ENCODE measurements around the gene SYNC. TPM values are rescaled to one million over a fixed set of nuclear protein-coding genes. Genes with fewer than 3 reads are reported as not detected.

SYNC gene
- total and polyA plus RNA-seq, 9 of the 15 experiments (the other 6 are each of a cell fraction or from before 2014, with no cell fraction given), result 0.49 to 1.1 (median 0.87) TPM

DNA sequence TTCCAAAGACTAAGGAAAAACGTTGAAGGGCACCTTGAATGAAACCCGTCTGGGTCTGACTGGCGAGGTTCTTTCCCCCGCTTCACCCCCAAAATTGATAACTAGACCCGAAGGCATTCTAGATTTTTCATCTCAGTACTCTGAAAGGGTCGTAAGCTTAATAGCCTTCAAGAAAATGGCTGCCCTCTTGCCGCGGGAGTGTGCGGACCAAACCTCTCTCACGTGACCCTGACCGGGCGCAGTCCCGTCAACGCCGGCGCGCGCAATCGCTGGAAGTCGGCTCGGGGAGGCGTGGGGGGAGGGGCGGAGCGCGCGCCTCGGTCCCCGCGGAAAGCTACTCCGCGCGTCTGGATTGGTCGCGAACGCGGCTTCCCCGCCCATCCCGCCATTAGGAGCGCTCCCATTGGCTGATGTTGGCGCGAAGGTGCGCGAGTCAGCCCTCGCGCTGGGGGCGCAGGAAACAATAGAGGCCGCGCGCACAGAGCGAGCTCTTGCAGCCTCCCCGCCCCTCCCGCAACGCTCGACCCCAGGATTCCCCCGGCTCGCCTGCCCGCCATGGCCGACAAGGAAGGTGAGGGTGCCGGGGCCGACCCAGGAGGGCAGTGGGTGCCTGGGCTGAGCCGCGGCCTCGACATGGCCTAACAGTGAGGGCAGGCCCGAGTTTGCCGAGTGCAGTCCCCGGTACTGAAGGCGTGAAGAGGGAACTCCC lies 51.7 kb downstream of the SYNC start, which contains the start of gene RBBP4 (continued):
- TF ChIP-seq, protein P1, sequence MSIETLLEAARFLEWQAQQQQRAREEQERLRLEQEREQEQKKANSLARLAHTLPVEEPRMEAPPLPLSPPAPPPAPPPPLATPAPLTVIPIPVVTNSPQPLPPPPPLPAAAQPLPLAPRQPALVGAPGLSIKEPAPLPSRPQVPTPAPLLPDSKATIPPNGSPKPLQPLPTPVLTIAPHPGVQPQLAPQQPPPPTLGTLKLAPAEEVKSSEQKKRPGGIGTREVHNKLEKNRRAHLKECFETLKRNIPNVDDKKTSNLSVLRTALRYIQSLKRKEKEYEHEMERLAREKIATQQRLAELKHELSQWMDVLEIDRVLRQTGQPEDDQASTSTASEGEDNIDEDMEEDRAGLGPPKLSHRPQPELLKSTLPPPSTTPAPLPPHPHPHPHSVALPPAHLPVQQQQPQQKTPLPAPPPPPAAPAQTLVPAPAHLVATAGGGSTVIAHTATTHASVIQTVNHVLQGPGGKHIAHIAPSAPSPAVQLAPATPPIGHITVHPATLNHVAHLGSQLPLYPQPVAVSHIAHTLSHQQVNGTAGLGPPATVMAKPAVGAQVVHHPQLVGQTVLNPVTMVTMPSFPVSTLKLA (conservative IDR thresholded peaks at IDR 0.05), result peak; percentile 88 to 93
- TF ChIP-seq CHD2 (IDR thresholded peaks at IDR 0.05; ENCODE audit: low read depth, low read length), result peak; percentile 95
- peak; percentile 83 to 92; a peak in 3 of 4 replicates for TF ChIP-seq ARNT (IDR thresholded peaks at IDR 0.05)
- TF ChIP-seq PRMT5 (CRISPR knock-in tag; IDR thresholded peaks at IDR 0.05), result peak; percentile 69; the same call in 1 of the 2 replicates
- TF ChIP-seq, protein P2, sequence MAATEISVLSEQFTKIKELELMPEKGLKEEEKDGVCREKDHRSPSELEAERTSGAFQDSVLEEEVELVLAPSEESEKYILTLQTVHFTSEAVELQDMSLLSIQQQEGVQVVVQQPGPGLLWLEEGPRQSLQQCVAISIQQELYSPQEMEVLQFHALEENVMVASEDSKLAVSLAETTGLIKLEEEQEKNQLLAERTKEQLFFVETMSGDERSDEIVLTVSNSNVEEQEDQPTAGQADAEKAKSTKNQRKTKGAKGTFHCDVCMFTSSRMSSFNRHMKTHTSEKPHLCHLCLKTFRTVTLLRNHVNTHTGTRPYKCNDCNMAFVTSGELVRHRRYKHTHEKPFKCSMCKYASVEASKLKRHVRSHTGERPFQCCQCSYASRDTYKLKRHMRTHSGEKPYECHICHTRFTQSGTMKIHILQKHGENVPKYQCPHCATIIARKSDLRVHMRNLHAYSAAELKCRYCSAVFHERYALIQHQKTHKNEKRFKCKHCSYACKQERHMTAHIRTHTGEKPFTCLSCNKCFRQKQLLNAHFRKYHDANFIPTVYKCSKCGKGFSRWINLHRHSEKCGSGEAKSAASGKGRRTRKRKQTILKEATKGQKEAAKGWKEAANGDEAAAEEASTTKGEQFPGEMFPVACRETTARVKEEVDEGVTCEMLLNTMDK (IDR thresholded peaks at IDR 0.05; ENCODE audit: borderline replicate concordance, insufficient read depth, low read depth, low read length, poor library complexity, severe bottlenecking), result peak; percentile 26
- no peak; the same call in none of the 2 replicates for TF ChIP-seq ZNF143 (CRISPR knock-in tag; IDR thresholded peaks at IDR 0.05)

Data from K562 (cell line).